Activated naive CD8-positive, alpha-beta T cell treated with anti-CD3 and anti-CD28 coated beads for 36 hours (primary cell): Measurements from ENCODE around the gene ARHGAP36. TPM values are rescaled to one million over a fixed set of nuclear protein-coding genes. Genes with fewer than 3 reads are reported as not detected.

Source experiments
- DNase-seq: peaks from one replicate; pipeline ENCODE4 v3.0.0; 2021
- H3K27ac Mint-ChIP-seq: one replicate; pipeline ENCODE4 v1.8.0; 2022; ENCODE audit warnings: mild to moderate bottlenecking, moderate library complexity, mixed read lengths
- H3K27me3 Mint-ChIP-seq: one replicate; pipeline ENCODE4 v1.8.0; 2022; ENCODE audit warnings: mild to moderate bottlenecking, mixed read lengths
- H3K36me3 Mint-ChIP-seq: one replicate; pipeline ENCODE4 v1.8.0; 2021; ENCODE audit warnings: mild to moderate bottlenecking, mixed read lengths
- H3K4me1 Mint-ChIP-seq: one replicate; pipeline ENCODE4 v1.8.0; 2021; ENCODE audit warnings: mixed read lengths
- H3K4me3 Mint-ChIP-seq: one replicate; pipeline ENCODE4 v1.8.0; 2022; ENCODE audit warnings: mild to moderate bottlenecking, moderate library complexity, mixed read lengths
- H3K9me3 Mint-ChIP-seq: one replicate; pipeline ENCODE4 v1.8.0; 2022; ENCODE audit warnings: mixed read lengths
- total RNA-seq, 2 experiments: library from RNA; stranded (reverse); gene quantifications; one replicate each; pipeline ENCODE4 v1.2.3, GENCODE V29; 2021

ARHGAP36 gene
- total RNA-seq, result not detected

- no peaks in the 10 kb centered on the region for H3K36me3 Mint-ChIP-seq
- peaks cover 27% of the 10 kb centered on the region for H3K27me3 Mint-ChIP-seq
- H3K4me1 Mint-ChIP-seq, result no peaks in the 10 kb centered on the region
- no peaks in the 10 kb centered on the region for H3K9me3 Mint-ChIP-seq
- no peak within 1 kb of the TSS for H3K4me3 Mint-ChIP-seq
- DNase-seq, result no peak
- no peak within 1 kb of the TSS for H3K27ac Mint-ChIP-seq
These were observed at the start of gene ARHGAP36 for GRCh38 chrX:131058136-131058868. TSS of gene ARHGAP36 (plus strand) at chrX:131058346. CDS start at chrX:131081666, 23,320 bp downstream.

GRCh38 chrX:131010186-131010585 lies 48.0 kb upstream of the ARHGAP36 start:
- Mint-ChIP-seq H3K27ac (no peak overlapping the region), H3K9me3 (peaks cover 1% of the 10 kb centered on the region), H3K4me1 (no peaks in the 10 kb centered on the region), H3K36me3 (no peaks in the 10 kb centered on the region), H3K4me3 (no peak overlapping the region), H3K27me3 (peaks cover 12% of the 10 kb centered on the region)
- DNase-seq, result no peak

- Mint-ChIP-seq H3K27me3 (peaks cover 8% of the 10 kb centered on the region), H3K4me3 (no peak overlapping the region), H3K9me3 (peaks cover 3% of the 10 kb centered on the region), H3K4me1 (no peaks in the 10 kb centered on the region), H3K27ac (no peak overlapping the region), H3K36me3 (no peaks in the 10 kb centered on the region)
- no peak for DNase-seq
These were observed 32.8 kb upstream of the ARHGAP36 start for GRCh38 chrX:131025336-131025735.

- no peaks in the 10 kb centered on the region for H3K4me1 Mint-ChIP-seq
- H3K27ac Mint-ChIP-seq, result no peak overlapping the region
- H3K4me3 Mint-ChIP-seq, result no peak overlapping the region
- no peak for DNase-seq
- H3K9me3 Mint-ChIP-seq, result no peaks in the 10 kb centered on the region
- peaks cover 3% of the 10 kb centered on the region for H3K27me3 Mint-ChIP-seq
- H3K36me3 Mint-ChIP-seq, result no peaks in the 10 kb centered on the region
These were observed 25.6 kb upstream of the ARHGAP36 start for GRCh38 chrX:131032354-131033230.

GRCh38 chrX:131034063-131034462 lies 24.1 kb upstream of the ARHGAP36 start:
- H3K27ac Mint-ChIP-seq, result no peak overlapping the region
- H3K4me3 Mint-ChIP-seq, result no peak overlapping the region
- DNase-seq, result no peak

GRCh38 chrX:131040781-131041180 lies 17.4 kb upstream of the ARHGAP36 start:
- no peak for DNase-seq
- Mint-ChIP-seq H3K4me1 (no peaks in the 10 kb centered on the region), H3K4me3 (no peak overlapping the region), H3K9me3 (no peaks in the 10 kb centered on the region), H3K27me3 (peaks cover 5% of the 10 kb centered on the region), H3K36me3 (no peaks in the 10 kb centered on the region), H3K27ac (no peak overlapping the region)

More at GRCh38 chrX:131034063-131034462, 24.1 kb upstream of the ARHGAP36 start:
- Mint-ChIP-seq H3K36me3 (no peaks in the 10 kb centered on the region), H3K9me3 (no peaks in the 10 kb centered on the region), H3K4me1 (no peaks in the 10 kb centered on the region), H3K27me3 (no peaks in the 10 kb centered on the region)

- H3K27ac Mint-ChIP-seq, result no peak overlapping the region
- H3K27me3 Mint-ChIP-seq, result peaks cover 14% of the 10 kb centered on the region
- H3K9me3 Mint-ChIP-seq, result no peaks in the 10 kb centered on the region
- H3K4me1 Mint-ChIP-seq, result no peaks in the 10 kb centered on the region
- H3K36me3 Mint-ChIP-seq, result no peaks in the 10 kb centered on the region
- no peak overlapping the region for H3K4me3 Mint-ChIP-seq
- DNase-seq, result no peak
These were observed 16.5 kb upstream of the ARHGAP36 start for GRCh38 chrX:131041667-131042066.

- Mint-ChIP-seq H3K9me3 (no peaks in the 10 kb centered on the region), H3K36me3 (no peaks in the 10 kb centered on the region), H3K27ac (no peak overlapping the region), H3K27me3 (peaks cover 15% of the 10 kb centered on the region), H3K4me1 (no peaks in the 10 kb centered on the region), H3K4me3 (no peak overlapping the region)
- no peak for DNase-seq
These were observed 12.4 kb upstream of the ARHGAP36 start for GRCh38 chrX:131045726-131046125.

- no peak overlapping the region for H3K27ac Mint-ChIP-seq
- no peak overlapping the region for H3K4me3 Mint-ChIP-seq
- H3K27me3 Mint-ChIP-seq, result peaks cover 15% of the 10 kb centered on the region
- no peaks in the 10 kb centered on the region for H3K36me3 Mint-ChIP-seq
- DNase-seq, result no peak
- H3K4me1 Mint-ChIP-seq, result no peaks in the 10 kb centered on the region
- H3K9me3 Mint-ChIP-seq, result no peaks in the 10 kb centered on the region
These were observed 11.6 kb upstream of the ARHGAP36 start for GRCh38 chrX:131046596-131046995.

- peaks cover 15% of the 10 kb centered on the region for H3K27me3 Mint-ChIP-seq
- DNase-seq, result no peak
- no peak overlapping the region for H3K4me3 Mint-ChIP-seq
- no peaks in the 10 kb centered on the region for H3K9me3 Mint-ChIP-seq
- H3K36me3 Mint-ChIP-seq, result no peaks in the 10 kb centered on the region
- no peak overlapping the region for H3K27ac Mint-ChIP-seq
- H3K4me1 Mint-ChIP-seq, result no peaks in the 10 kb centered on the region
These were observed 11.0 kb upstream of the ARHGAP36 start for GRCh38 chrX:131047180-131047579.

- Mint-ChIP-seq H3K4me1 (no peaks in the 10 kb centered on the region), H3K36me3 (no peaks in the 10 kb centered on the region), H3K27ac (no peak overlapping the region), H3K4me3 (no peak overlapping the region), H3K27me3 (peaks cover 6% of the 10 kb centered on the region), H3K9me3 (no peaks in the 10 kb centered on the region)
- no peak for DNase-seq
These were observed 5.1 kb upstream of the ARHGAP36 start for GRCh38 chrX:131053076-131053475.

- Mint-ChIP-seq H3K36me3 (no peaks in the 10 kb centered on the region), H3K4me1 (no peaks in the 10 kb centered on the region)
- DNase-seq, result no peak
These were observed 3.2 kb upstream of the ARHGAP36 start for GRCh38 chrX:131054906-131055305.

GRCh38 chrX:131057706-131058105 lies 440 bp upstream of the ARHGAP36 start:
- no peak overlapping the region for H3K4me3 Mint-ChIP-seq
- no peaks in the 10 kb centered on the region for H3K36me3 Mint-ChIP-seq
- H3K9me3 Mint-ChIP-seq, result no peaks in the 10 kb centered on the region
- peaks cover 27% of the 10 kb centered on the region for H3K27me3 Mint-ChIP-seq
- H3K4me1 Mint-ChIP-seq, result no peaks in the 10 kb centered on the region
- no peak overlapping the region for H3K27ac Mint-ChIP-seq
- DNase-seq, result no peak

More at GRCh38 chrX:131054906-131055305, 3.2 kb upstream of the ARHGAP36 start:
- Mint-ChIP-seq H3K9me3 (no peaks in the 10 kb centered on the region), H3K27me3 (peaks cover 21% of the 10 kb centered on the region), H3K27ac (no peak overlapping the region), H3K4me3 (no peak overlapping the region)

GRCh38 chrX:131059246-131059645 lies 1.1 kb downstream of the ARHGAP36 start:
- DNase-seq, result no peak
- Mint-ChIP-seq H3K27me3 (peaks cover 35% of the 10 kb centered on the region), H3K4me1 (no peaks in the 10 kb centered on the region), H3K9me3 (no peaks in the 10 kb centered on the region), H3K4me3 (no peak overlapping the region), H3K27ac (no peak overlapping the region), H3K36me3 (no peaks in the 10 kb centered on the region)

- Mint-ChIP-seq H3K4me1 (no peaks in the 10 kb centered on the region), H3K27ac (no peak overlapping the region), H3K9me3 (no peaks in the 10 kb centered on the region), H3K36me3 (no peaks in the 10 kb centered on the region), H3K4me3 (no peak overlapping the region), H3K27me3 (peaks cover 41% of the 10 kb centered on the region)
- DNase-seq, result no peak
These were observed 2.0 kb downstream of the ARHGAP36 start for GRCh38 chrX:131060147-131060546.
